HG03159 (cell line): Measurements from ENCODE around the gene KCNQ1.
A peak's percentile ranks its signal among the peaks of the same experiment; 100 is the strongest.

Source experiments
- ATAC-seq: cut with Tn5 transposase; IDR thresholded peaks from one replicate; pipeline ENCODE4 v1.9.1; 2021; ENCODE audit warnings: mild to moderate bottlenecking, moderate library complexity; ENCODE audit not compliant: unreplicated experiment

KCNQ1 gene

DNA sequence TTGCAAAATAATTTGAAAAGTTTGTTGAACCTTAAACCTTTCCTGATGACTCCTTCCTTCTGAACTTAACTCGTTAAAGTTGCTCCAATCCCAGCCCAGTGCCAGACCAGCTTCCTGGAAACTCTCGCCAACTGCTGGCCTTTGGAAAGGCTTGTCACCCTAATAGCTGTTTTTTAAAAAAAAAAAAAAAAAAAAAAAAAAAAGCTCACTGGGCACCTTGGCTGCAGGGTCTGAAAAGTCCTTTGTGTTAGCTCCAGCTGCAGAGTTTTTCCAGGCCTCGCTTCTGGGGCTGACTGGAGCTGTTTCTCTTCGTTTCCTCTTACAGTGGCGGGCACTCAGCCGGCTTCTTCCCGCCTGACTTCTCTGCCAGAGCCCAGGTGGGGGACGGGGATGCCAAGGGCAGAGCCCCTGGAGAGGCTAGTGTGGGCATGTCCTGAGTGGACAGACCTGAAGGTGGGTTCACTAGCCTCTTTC is 229.9 kb downstream of the KCNQ1 start:
- ATAC-seq = no peak

DNA sequence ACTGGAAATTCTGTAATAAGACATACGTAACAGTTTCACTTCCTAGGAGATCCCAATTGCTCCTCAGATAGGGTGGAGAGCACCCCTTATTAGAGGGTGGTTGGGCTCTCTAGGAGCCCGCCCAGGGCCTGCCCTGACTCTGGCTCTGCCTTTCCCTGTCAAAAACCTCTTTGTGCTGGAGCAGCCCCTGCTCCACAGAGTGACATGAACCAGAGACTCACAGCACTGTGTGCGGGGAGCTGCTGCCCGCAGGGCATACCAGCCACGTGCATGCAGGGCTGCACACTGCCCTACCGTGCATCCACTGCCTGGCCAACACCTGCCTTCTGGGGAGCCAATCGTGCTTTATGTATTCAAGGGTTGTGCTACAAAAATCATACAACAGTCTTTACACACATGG is 230.7 kb downstream of the KCNQ1 start:
- no peak for ATAC-seq

DNA sequence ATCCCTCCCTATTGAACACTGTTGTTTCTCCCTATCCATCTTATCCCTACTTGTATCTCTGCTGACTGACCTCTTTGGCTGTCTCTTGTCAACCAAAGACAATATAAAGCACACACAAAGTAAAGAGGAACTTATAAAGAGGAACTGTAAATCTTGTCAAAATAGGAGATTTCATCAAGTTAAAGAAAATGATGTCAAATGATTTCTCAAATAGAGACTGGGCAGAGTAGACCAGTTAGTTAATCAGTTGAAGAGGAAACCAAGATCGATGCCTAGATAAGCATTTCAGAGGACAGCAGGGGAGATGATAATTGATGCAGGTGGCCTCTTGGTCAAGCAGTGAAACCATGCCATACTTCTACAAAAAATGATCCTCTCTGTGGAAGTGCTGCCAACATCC is 232.3 kb downstream of the KCNQ1 start:
- ATAC-seq = peak; percentile 58

DNA sequence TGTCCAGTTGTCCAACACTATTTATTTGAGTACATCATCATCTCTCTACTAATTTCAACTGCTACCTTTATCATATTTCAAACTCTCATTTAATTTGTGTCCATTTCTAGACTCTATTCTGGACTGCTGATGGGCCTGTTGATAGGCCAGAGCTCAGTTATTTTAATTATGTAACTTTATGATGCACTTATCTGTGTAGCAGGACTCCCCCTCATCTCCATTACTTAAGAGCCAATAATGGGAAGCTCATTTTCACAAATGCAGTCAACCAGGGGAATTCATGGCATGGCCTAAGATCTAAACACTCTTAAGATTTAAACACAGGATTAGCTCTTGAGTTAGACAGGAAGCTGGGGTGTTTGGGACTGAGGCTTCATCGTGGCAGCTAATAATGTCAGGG is 233.6 kb downstream of the KCNQ1 start:
- no peak for ATAC-seq

DNA sequence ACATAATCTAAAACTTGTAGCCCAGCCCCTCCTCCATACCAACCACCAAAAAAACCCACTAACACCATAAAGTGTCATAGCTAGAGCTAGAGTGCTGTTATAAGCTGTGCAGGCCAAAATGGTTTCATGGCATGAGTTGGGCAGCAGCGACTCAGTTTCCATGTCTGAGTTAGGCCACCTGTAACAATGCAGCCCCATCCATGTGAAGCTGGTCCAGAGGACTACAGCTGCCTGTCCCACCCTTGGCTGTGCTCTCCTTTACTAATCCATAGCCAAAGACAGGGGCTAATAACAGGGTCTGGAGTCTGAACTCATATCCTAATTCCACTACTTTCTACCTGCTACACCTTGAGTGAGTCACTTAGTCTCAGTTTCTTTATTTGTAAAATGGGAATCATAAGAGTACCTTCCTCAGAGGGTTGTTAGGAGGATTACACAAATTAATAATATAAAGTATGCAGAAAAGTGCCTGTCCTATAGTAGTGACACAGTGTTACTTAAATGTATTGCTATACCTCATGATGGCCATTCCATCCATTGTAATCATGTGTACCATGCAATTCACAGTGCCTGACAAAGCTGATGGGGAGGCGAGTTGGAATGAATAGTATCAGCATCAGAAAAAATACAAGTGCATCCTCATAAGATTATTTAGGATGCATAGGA is 234.3 kb downstream of the KCNQ1 start:
- ATAC-seq = no peak

DNA sequence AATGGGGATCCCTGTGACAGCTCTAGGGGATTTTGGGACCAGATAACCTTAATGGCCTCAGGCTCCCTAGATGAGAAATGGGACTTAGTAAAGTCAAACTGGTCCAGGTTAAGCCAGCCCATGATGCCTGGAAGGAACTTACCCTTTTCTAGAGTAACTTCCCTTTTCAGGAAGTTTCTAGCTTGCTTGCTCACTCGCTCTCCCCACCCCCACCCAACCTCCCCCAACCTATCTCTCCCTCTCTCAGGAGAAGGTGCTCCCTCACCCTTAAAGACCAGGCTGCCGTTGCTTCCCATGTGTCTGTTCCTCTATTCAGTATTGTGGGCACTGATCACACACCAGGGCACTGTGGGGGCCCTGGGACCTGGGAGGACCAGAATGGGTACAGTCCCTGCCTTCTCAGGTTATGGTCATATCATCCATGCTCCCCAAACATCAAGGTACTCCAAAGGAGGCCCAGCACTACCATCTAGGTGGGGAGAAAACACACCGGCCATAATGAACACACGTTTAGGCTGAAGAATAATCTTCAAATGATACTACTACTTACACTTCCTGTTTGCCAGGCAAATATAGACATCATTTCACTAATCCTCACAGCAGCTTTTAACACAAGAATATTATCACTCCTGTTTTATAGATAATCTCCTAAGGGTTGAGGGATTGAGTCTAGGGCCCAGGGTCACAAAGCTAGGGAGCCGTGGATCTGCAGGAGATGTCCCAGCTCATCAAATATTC is 236.8 kb downstream of the KCNQ1 start:
- ATAC-seq = no peak

DNA sequence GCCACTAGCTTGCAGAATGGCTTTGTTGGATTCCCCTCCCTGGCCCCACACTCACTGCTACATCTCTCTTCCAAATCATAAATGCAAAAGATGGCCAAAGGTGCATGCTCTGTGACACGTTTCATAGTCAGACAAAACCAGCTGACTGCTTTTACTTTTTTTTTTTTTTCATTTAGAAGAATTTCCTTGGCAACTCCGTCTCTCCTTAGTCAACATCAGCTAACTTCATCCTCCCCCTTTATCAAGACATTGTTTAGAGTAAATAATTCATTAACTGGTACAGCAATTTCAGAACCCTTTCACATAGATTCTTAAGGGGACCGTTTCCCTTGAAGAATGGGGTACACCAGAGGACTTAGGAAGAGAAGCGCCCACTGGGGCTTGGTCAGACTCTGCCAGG is 239.0 kb downstream of the KCNQ1 start:
- ATAC-seq = no peak

DNA sequence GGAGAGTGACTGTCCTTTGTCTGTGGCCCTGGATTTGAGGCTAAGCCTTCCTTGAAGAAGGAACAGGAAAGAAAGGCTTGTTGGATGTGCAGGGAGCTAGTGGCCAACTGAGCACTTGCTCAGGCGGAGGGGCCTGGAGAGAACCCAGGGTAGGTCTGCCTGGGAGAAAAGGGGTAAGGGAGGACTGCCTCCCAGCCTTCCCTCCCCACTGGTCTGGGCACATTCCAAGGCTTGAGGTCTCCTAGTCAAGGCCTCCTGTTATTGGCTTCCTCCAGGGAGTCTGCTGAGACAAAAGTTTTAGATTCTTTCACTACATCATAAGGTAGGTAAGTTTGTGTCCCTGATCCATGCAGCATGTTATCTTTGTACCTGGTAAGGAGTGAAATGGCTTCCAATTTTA is 239.8 kb downstream of the KCNQ1 start:
- ATAC-seq = no peak

DNA sequence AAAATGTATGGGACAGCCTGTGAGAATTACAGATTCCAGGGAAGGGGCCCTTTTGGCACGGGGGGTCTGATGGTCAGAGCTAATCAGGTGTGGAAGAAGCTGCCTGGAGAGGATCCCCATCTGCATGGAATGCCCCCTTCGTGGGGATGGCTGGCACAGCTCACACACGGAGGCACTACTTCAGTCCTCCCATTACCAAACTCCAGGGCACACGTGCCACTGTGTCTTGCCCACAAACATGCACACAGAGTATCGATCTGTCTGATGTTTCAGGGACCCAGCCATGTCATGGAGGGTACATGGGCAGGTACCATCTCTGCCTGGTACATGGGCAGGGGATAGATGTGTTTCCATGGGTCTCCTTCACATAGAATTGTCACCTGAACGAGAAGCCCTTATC is 240.2 kb downstream of the KCNQ1 start:
- no peak for ATAC-seq

DNA sequence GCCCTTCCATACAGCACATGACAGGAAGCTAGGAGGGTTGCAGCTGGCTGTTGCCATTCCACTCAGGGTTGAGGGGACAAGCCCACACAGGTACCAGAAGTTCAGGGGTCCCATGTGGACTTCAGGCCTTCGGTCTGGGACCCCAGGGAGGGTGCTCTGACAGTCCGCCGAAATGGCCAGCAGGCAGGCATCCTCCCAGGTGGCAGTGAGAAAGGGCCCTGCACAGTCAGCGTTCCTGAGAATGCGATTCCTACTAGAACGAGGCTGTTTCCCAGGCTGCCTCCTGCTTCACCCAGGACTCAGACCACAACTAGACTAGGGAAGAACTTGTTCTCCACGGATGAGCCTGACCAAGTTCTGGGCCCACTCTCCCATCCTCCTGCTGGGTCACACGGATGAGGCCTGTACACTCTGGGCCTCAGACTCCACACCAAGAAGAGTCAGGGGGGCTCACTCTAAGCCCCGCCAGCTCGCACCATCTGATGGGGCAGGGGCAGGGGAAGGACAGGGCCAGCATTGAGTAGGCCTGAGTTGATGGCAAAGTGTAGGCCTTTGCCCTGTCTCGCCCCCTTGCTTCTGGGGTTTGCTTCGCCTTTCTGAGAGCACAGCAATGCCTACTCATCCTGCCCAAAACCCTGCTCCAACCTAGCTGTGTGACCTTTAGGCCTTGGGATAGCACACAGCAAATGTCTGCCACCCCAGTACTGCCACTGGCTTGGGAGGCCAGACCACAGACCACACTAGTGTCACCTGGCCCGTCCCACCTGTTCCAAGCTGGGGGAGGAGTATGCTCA is 241.0 kb downstream of the KCNQ1 start:
- no peak for ATAC-seq

DNA sequence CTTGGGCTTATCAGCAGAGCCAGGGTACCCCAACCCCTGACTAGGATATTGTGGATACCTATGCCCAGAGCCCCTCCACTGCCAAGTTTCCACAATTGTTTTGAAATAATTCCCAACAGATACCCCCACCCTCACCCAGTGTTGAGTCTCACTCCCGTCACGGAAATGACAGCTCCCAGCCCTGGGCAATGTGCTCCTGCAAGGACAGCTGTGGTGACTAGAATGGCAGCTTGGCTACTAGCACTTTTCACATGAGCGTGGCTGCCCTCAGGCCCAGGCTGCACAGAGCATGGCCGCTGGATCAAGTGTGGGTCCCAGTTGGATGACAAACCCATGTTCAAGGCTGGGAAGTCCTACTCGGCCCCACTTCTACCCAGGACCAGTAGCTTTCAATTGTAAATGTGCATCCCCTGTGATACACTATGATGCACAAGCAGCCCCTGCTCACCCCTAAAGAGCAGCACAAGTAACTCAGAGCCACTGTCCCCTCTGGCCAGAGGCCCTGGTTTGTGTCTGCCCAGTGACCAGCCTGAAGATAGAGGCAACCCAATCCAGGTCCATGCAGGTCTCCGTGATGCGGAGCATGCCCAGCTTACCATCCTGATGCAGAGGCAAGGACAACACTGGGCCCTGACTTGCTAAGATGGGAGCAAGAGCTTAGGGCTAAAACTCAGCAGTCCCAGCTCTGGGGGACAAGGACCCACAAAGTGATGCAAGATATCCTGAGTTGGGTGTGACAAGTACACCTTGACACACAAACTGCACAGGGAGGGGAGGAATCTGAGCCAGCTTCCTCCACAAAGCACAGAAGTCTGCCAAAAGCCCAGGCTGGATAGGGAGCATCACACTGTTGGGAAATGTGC is 241.8 kb downstream of the KCNQ1 start:
- no peak for ATAC-seq

DNA sequence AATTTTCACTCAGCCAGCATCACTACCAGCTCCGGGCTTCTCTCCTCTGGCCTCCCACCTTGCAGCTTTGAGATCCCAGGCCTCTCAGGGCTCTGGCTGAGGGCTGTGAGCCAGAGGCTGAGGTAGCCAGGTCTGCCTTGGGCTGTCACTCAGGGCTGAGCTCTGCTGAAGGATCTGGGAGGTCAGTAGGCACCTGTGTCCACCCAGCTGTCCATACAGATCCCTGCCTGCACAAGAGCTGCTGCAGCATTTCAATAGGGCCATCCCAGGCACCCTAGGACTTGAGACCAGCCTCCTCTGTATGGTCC is 242.4 kb downstream of the KCNQ1 start:
- no peak for ATAC-seq

DNA sequence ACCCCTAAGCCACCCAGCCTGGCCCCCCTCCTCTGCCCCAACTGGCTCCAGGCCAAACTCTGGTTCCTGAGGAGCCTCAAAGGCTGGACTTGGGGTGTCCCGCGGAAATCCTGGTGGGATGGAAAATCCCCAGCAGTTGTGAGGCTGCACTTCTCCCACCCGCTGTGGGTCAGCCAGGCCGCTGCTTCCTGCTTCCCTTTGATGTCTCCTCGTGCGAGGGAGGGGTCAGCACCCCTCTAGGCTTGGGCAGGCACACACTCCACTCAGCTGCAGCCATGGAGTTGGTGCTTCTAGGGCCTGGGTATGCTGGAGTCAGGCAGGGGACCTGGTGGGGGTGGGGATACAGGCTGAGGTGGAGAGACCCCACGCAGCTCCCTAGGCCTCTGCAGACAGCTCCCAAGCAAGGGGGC is 243.0 kb downstream of the KCNQ1 start:
- no peak for ATAC-seq

DNA sequence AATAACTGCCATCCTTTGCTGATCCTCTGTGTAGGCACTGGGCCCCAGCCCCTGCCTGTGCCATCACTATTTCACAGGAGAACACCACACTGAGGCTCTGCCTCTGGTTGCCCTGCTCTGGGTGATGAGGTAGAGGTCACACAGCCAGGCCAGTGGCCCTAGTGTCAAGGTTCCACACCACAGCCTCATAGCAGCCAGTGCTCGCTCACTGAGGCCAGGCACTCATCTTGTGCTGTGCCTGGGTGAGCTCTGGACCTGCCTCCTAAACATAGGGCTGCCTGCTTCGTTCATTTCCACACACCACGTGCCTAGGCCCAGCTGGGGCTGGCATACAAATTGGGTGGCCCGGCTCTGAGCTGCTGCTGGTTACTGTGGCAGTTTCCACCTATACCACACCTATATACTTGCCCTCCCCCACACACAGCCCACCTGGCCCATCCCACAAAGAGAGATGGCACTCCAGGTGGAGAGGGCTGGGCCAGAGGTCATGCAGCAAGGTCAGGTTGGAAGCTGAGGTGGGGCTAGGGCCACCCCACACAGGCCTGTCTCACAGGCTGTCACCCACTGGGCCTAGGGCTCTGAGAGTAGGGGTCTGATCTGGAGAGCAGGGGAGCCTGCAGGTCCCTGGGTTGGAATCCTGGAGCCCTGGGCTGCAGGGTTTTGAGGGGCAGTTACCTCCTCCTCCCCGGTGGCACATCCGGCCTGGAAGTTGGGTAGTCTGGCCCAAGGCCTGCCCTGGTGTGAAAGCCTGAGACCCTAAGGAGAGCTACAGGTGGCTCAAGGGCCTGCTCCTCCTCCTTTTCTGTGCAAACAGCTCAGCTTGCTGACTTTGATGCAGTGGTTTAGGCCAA is 243.8 kb downstream of the KCNQ1 start:
- no peak for ATAC-seq

DNA sequence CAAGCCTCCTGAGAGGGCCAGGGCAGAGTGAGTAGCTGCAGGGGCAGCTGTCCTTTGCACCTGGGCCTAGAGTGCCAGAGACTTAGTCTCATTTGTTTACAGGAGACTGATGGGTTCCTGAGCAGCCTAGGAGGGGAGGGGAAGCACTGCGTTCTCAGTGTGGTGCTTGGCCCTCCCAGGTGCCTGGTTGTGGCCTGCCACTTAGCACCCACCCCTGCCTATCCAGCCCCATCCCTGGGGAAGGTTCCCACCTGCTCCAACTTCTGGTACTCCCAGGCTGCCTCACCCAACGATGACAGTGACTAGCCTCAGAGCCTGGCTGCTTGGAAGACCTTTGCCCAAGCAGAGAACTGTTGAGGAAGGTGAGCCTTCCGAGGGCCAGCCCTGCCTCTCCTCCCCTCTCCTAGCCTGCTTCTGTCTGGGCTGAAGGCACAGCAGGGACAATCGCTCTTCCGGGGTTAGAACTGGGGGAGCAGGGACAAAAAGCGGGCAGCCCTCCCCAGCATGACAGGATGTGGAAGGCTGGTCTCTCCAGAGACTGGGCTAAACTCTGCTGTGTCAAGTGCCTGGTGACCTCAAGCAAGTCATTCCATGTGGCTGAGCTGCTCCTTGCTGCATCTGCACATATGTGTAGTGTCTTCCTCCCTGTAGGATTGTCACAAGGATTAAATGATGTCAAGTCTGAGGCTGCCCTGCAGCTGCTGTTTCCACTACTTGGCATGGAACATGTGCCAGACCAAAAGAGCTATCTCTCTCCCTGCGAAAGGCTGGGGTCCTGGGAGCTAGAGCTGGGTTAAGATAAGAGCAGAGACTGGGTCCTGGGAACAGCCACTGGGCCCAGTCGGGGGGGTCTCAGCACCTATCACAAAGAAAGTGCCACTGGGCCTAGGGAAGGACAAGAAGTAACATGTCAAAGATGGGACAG is 245.1 kb downstream of the KCNQ1 start:
- ATAC-seq = no peak

DNA sequence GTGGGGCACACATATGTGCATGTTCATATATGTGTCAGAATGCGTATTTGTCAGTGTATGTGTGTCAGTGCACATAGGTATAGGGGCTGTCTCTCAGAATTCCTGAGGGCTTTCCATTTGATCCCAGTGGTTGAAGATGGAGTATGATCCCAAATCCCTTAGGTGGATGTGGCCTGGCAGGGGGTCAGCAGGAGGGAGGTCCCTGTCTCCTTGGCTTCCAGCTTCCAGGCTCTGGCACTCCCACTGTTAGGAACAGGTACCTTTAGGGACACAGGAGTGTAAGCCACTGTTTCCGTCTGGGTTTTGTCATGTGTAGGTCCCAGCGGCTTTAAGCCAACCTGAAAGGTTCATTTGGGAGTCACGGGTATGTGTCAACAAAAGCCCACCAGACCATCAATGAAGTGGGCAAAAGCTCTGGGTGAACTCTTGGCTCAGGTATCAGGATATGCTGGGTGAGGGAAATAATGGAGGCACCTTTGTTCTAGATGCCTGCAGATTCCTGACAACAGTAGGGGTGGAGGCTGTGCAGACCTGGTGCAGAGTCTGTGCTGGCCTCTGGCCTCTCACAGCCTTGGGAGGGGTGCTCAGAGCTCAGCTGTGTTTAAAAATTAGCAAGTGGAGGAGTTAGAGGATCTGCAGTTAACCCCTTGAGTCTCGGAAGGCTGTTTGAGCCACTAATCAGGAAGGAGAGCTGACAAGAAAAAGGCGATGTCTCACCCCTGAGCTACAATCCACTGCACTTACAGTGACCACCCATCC is 246.0 kb downstream of the KCNQ1 start:
- ATAC-seq = no peak

DNA sequence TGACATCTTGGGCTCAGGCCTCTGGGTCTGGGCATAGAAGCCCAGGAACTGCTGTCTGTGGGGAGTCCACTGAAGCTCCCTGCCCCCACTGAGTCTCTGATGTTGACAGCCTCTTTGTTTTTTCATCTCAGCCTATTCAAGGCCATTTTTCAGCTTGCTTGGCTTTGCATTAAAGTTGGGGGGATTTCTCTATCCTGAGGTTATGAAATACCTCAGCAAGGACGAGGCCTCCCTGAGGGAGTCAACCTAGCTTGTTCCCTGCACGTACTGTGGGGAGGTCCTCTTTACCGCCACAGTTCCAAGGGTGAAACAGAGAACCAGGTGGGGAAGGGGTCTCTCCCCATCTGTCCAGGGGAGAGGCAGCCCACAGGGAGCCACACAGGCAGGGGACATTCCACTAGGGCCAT is 246.6 kb downstream of the KCNQ1 start:
- ATAC-seq = no peak
